B cell (primary cell): ENCODE results near the gene PNCK.

Experiments
- EZH2 ChIP-seq: IDR thresholded peaks from 2 replicates; pipeline ENCODE4 v1.6.1; 2012; ENCODE audit warnings: borderline replicate concordance, low read depth, mild to moderate bottlenecking, moderate library complexity, low read length; ENCODE audit not compliant: insufficient read depth, poor library complexity, severe bottlenecking
- TF ChIP-seq, protein P1 (sequence below): fragments of 200-600 bp; IDR thresholded peaks from one replicate; pipeline ENCODE4 v1.8.0; 2022; ENCODE audit warnings: antibody characterized with exemption, mild to moderate bottlenecking

DNA sequence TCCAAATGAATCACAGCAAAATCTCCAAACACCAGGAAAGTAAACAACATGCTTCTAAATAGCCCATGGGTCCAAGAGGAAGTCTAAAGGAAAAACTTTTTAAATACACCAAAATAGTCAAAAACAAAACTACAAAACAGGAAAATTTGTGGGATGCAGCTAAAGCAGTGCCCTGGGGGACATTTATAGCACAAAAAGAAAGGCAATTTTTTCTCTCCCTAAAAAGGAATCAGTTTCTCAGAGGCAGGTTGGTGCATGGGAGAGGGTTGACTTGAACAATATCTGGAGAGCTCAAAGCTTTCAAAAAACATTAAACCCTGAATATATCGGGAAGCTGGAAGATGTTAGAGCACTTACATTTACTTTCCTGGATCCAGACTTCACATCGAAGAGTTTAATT is 42.3 kb downstream of the PNCK start:
- TF ChIP-seq, protein P1, sequence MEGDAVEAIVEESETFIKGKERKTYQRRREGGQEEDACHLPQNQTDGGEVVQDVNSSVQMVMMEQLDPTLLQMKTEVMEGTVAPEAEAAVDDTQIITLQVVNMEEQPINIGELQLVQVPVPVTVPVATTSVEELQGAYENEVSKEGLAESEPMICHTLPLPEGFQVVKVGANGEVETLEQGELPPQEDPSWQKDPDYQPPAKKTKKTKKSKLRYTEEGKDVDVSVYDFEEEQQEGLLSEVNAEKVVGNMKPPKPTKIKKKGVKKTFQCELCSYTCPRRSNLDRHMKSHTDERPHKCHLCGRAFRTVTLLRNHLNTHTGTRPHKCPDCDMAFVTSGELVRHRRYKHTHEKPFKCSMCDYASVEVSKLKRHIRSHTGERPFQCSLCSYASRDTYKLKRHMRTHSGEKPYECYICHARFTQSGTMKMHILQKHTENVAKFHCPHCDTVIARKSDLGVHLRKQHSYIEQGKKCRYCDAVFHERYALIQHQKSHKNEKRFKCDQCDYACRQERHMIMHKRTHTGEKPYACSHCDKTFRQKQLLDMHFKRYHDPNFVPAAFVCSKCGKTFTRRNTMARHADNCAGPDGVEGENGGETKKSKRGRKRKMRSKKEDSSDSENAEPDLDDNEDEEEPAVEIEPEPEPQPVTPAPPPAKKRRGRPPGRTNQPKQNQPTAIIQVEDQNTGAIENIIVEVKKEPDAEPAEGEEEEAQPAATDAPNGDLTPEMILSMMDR: no peak
- TF ChIP-seq EZH2: no peak
